BLaER1 treated with 17β-estradiol and CSF1 and Interleukin-3, amounts not matched to agents 10 nM and 100 nM (cell line): ENCODE measurements around the gene LAMB4.
A peak's percentile ranks its signal among the peaks of the same experiment; 100 is the strongest.

ENCODE experiments used
- H3K27ac ChIP-seq, 11 experiments: shearing (Covaris generic); formaldehyde crosslinking; 2 replicates each; pipeline ENCODE4 v1.8.1; 2022
- H3K27me3 ChIP-seq, 11 experiments: shearing (Covaris generic); formaldehyde crosslinking; 2 replicates each; pipeline ENCODE4 v1.8.1; 2022
- H3K36me3 ChIP-seq, 11 experiments: shearing (Covaris generic); formaldehyde crosslinking; 2 replicates each; pipeline ENCODE4 v1.8.1; 2022
- H3K4me1 ChIP-seq, 10 experiments: shearing (Covaris generic); formaldehyde crosslinking; 2 replicates each; pipeline ENCODE4 v1.8.1; 2022
- H3K4me2 ChIP-seq, 11 experiments: shearing (Covaris generic); formaldehyde crosslinking; 2 replicates each; pipeline ENCODE4 v1.8.1; 2022
- H3K4me3 ChIP-seq, 10 experiments: shearing (Covaris generic); formaldehyde crosslinking; 2 replicates each; pipeline ENCODE4 v1.8.1; 2022
- H3K9ac ChIP-seq, 11 experiments: shearing (Covaris generic); formaldehyde crosslinking; 2 replicates each; pipeline ENCODE4 v1.8.1; 2022
- H3K9me3 ChIP-seq, 11 experiments: shearing (Covaris generic); formaldehyde crosslinking; replicated peaks in 1 of 11; 2 replicates each; pipeline ENCODE4 v1.8.1; 2022
- H4K20me1 ChIP-seq, 11 experiments: shearing (Covaris generic); formaldehyde crosslinking; 2 replicates each; pipeline ENCODE4 v1.8.1; 2022
- Cebpa-rat ChIP-seq, 11 experiments: shearing (Covaris generic); IDR thresholded peaks; 2 replicates each; pipeline ENCODE4 v1.8.1; 2022

The LAMB4 gene

GRCh38 chr7:108012499-108013430 is 117.4 kb downstream of the LAMB4 start:
- 0 out of 22 replicates have a peak overlapping the region, but pooled peaks of 1 of the 11 experiments have one; percentile 8 for H3K4me2 ChIP-seq
- H3K36me3 ChIP-seq, result no peaks in the 10 kb centered on the region
- H3K9ac ChIP-seq, result no peak overlapping the region
- no peaks in the 10 kb centered on the region for H4K20me1 ChIP-seq
- no peak overlapping the region for H3K27ac ChIP-seq
- no peaks in the 10 kb centered on the region for H3K9me3 ChIP-seq
- peaks cover 0 to 5% (median 0%) of the 10 kb centered on the region in 10 experiments; a peak in 1 of 20 replicates for H3K4me1 ChIP-seq
- no peak for TF ChIP-seq Cebpa-rat (IDR thresholded peaks at IDR 0.05)
- no peak overlapping the region for H3K4me3 ChIP-seq
- H3K27me3 ChIP-seq, result no peaks in the 10 kb centered on the region

GRCh38 chr7:108010377-108010776 is 119.8 kb downstream of the LAMB4 start:
- Histone ChIP-seq H3K27me3 (peaks cover 0 to 6% (median 0%) of the 10 kb centered on the region in 11 experiments; a peak in 4 of 22 replicates), H3K9ac (no peak overlapping the region), H3K9me3 (no peaks in the 10 kb centered on the region), H3K4me3 (no peak overlapping the region), H3K27ac (no peak overlapping the region), H3K36me3 (no peaks in the 10 kb centered on the region), H3K4me2 (no peak overlapping the region), H3K4me1 (peaks cover 0 to 5% (median 0%) of the 10 kb centered on the region in 10 experiments; a peak in 1 of 20 replicates), H4K20me1 (no peaks in the 10 kb centered on the region)
- no peak for TF ChIP-seq Cebpa-rat (IDR thresholded peaks at IDR 0.05)

DNA sequence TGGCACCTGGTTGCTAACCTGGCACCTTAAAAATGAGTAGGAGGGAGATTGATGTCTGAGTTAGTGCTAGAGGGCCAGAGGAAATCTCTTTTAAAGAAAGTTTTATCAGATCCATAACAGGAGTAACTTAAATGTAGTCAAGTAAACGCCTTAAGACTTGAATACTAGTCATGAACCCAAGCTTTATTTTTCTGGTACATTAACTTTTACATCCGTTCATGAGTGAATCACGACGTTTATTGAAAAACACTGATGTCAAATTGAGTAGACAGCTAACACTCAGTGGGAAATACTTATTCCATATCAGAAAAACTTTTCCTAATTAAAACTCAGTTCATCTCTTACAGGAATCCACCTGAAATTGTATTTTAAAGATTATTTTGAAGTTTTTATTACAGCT is 120.3 kb downstream of the LAMB4 start:
- Histone ChIP-seq H3K27ac (no peak overlapping the region), H4K20me1 (no peaks in the 10 kb centered on the region), H3K4me2 (no peak overlapping the region), H3K4me3 (no peak overlapping the region), H3K27me3 (peaks cover 0 to 11% (median 2%) of the 10 kb centered on the region in 11 experiments; a peak in 14 of 22 replicates), H3K9me3 (no peaks in the 10 kb centered on the region), H3K4me1 (peaks cover 0 to 5% (median 0%) of the 10 kb centered on the region in 10 experiments; a peak in 1 of 20 replicates), H3K9ac (no peak overlapping the region), H3K36me3 (no peaks in the 10 kb centered on the region)
- TF ChIP-seq Cebpa-rat (IDR thresholded peaks at IDR 0.05), result no peak

- Histone ChIP-seq H3K4me2 (no peak overlapping the region), H3K9me3 (peaks cover 0 to 7% (median under 1%) of the 10 kb centered on the region in 11 experiments; a peak in 8 of 22 replicates), H3K9ac (no peak overlapping the region), H3K27ac (no peak overlapping the region), H3K27me3 (peaks cover 9 to 21% (median 12%) of the 10 kb centered on the region in 11 experiments), H3K4me3 (no peak overlapping the region), H3K36me3 (no peaks in the 10 kb centered on the region), H4K20me1 (no peaks in the 10 kb centered on the region), H3K4me1 (0 out of 20 replicates have a peak, but pooled peaks cover 0 to 5% (median 0%) of the 10 kb centered on the region in 10 experiments)
- no peak for TF ChIP-seq Cebpa-rat (IDR thresholded peaks at IDR 0.05)
Observed at GRCh38 chr7:108008827-108009226, 121.3 kb downstream of the LAMB4 start.

- Histone ChIP-seq H3K4me2 (no peak overlapping the region), H3K27ac (no peak overlapping the region), H3K9me3 (peaks cover 2 to 13% (median 6%) of the 10 kb centered on the region in 11 experiments; a peak in 19 of 22 replicates), H3K9ac (no peak overlapping the region), H3K27me3 (peaks cover 15 to 27% (median 18%) of the 10 kb centered on the region in 11 experiments), H3K36me3 (no peaks in the 10 kb centered on the region), H3K4me1 (0 out of 20 replicates have a peak, but pooled peaks cover 0 to 5% (median 0%) of the 10 kb centered on the region in 10 experiments), H4K20me1 (no peaks in the 10 kb centered on the region), H3K4me3 (no peak overlapping the region)
- TF ChIP-seq Cebpa-rat (IDR thresholded peaks at IDR 0.05), result no peak
Observed at GRCh38 chr7:108008240-108008639, 121.9 kb downstream of the LAMB4 start.

DNA sequence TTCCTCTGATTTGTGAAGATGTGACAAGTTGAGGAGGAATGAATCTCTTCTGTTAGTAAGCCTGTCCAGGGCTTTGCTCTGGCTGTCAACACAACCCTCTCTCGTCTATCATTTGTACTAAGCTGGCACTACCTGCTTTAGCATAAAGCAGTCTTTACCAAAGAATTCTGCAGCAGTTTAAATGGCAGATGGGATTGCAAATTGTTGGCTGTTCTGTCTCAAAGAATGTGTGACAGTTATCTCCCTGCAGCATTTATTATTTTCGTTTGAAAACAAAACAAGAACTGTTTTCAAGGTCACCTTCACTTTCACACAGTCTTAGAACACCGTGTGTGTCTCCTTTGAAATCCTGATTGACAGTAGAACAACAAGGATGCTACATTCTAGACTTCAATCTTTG is 122.4 kb downstream of the LAMB4 start:
- TF ChIP-seq Cebpa-rat (IDR thresholded peaks at IDR 0.05), result no peak
- Histone ChIP-seq H3K36me3 (no peaks in the 10 kb centered on the region), H3K27ac (no peak overlapping the region), H3K4me1 (0 out of 20 replicates have a peak, but pooled peaks cover 0 to 4% (median 0%) of the 10 kb centered on the region in 10 experiments), H3K9me3 (peaks cover 6 to 18% (median 11%) of the 10 kb centered on the region in 11 experiments; a peak in 19 of 22 replicates), H3K27me3 (peaks cover 19 to 32% (median 23%) of the 10 kb centered on the region in 11 experiments), H3K4me2 (no peak overlapping the region), H3K4me3 (no peak overlapping the region), H4K20me1 (no peaks in the 10 kb centered on the region), H3K9ac (no peak overlapping the region)

DNA sequence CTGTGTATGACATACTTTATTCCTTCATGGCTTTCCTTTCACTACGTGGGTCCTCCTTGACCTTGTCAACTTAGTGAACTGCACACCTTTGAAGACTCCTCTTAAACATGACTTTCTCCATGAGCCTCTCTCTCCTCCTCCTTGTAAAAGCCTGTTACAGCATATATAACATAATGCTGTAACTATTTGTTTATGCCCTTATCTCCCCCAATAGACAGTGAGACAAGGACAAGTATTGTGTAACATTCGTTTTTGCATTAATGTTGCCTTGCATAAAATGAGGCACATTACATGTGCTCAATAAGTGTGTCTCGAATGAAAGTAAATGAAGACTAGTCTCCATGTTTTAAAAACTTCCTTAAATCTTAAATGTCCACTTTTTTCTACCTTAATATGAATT is 122.9 kb downstream of the LAMB4 start:
- no peak overlapping the region for H3K4me2 ChIP-seq
- no peaks in the 10 kb centered on the region for H4K20me1 ChIP-seq
- TF ChIP-seq Cebpa-rat (IDR thresholded peaks at IDR 0.05), result no peak
- peaks cover 11 to 23% (median 16%) of the 10 kb centered on the region in 11 experiments for H3K9me3 ChIP-seq
- H3K9ac ChIP-seq, result no peak overlapping the region
- H3K27ac ChIP-seq, result no peak overlapping the region
- no peaks in the 10 kb centered on the region for H3K36me3 ChIP-seq
- H3K4me3 ChIP-seq, result no peak overlapping the region
- H3K27me3 ChIP-seq, result peaks cover 24 to 37% (median 28%) of the 10 kb centered on the region in 11 experiments
- no peaks in the 10 kb centered on the region for H3K4me1 ChIP-seq

GRCh38 chr7:108004220-108005142 is 125.7 kb downstream of the LAMB4 start:
- H3K9ac ChIP-seq, result no peak overlapping the region
- H3K4me3 ChIP-seq, result no peak overlapping the region
- H3K36me3 ChIP-seq, result no peaks in the 10 kb centered on the region
- no peaks in the 10 kb centered on the region for H4K20me1 ChIP-seq
- H3K27me3 ChIP-seq, result peaks cover 34 to 51% (median 41%) of the 10 kb centered on the region in 11 experiments
- peaks cover 0 to 9% (median 2%) of the 10 kb centered on the region in 10 experiments; a peak in 4 of 20 replicates for H3K4me1 ChIP-seq
- TF ChIP-seq Cebpa-rat (IDR thresholded peaks at IDR 0.05), result no peak
- no peak overlapping the region for H3K4me2 ChIP-seq
- H3K27ac ChIP-seq, result no peak overlapping the region
- H3K9me3 ChIP-seq, result peaks cover 22 to 38% (median 32%) of the 10 kb centered on the region in 11 experiments
